ENCODE measurements around the gene E2F2.

GRCh38 chr1:23477359-23478144 is 53.5 kb downstream of the E2F2 start:
- no peak for TF ChIP-seq CTCF (IDR thresholded peaks at IDR 0.05; ENCODE audit: low read depth, low read length)
- TF ChIP-seq POLR2A (IDR thresholded peaks at IDR 0.05; ENCODE audit: extremely low read depth, insufficient read length) = no peak
- no peak for TF ChIP-seq MYC (IDR thresholded peaks at IDR 0.05; ENCODE audit: low read depth, low read length)
